Kidney epithelial cell (primary cell): ENCODE results near the gene RSAD1. TPM values are rescaled to one million over a fixed set of nuclear protein-coding genes. Genes with fewer than 3 reads are reported as not detected.

Source experiments
- DNase-seq: peaks from one replicate; pipeline ENCODE4 v3.0.0-alpha.2; 2010; ENCODE audit warnings: low read depth
- H3K27me3 ChIP-seq: 2 replicates; pipeline ENCODE4 v1.6.0; 2011; ENCODE audit warnings: low read length; ENCODE audit not compliant: control insufficient read depth, insufficient read depth
- H3K36me3 ChIP-seq: 2 replicates; pipeline ENCODE4 v1.5.1; 2011; ENCODE audit warnings: low read length; ENCODE audit not compliant: control insufficient read depth, insufficient read depth
- H3K4me3 ChIP-seq: 2 replicates; pipeline ENCODE4 v1.5.1; 2011; ENCODE audit warnings: low read depth, mild to moderate bottlenecking, control low read depth, low read length
- CTCF ChIP-seq: IDR thresholded peaks from 2 replicates; pipeline ENCODE4 v1.5.1; 2011; ENCODE audit warnings: mild to moderate bottlenecking, moderate library complexity, low read length, control low read depth, inconsistent platforms; ENCODE audit not compliant: insufficient read depth, poor library complexity, severe bottlenecking
- total RNA-seq: library from RNA; depleted of rRNA; stranded (reverse); fragments of >200 nt; gene quantifications from 2 replicates; pipeline ENCODE4 v1.2.3, GENCODE V29; 2015

Gene RSAD1
- total RNA-seq, 1 donor from 2014 or later, result 28.4 TPM

GRCh38 chr17:50469208-50469605 lies 9.5 kb upstream of the RSAD1 start:
- H3K4me3 ChIP-seq, result no peak overlapping the region

GRCh38 chr17:50469671-50470305 lies 8.9 kb upstream of the RSAD1 start:
- TF ChIP-seq CTCF, result no peak
- H3K27me3 ChIP-seq, result peaks cover 39% of the 10 kb centered on the region
- no peak for DNase-seq
- H3K4me3 ChIP-seq, result no peak overlapping the region
- no peaks in the 10 kb centered on the region for H3K36me3 ChIP-seq

More at GRCh38 chr17:50469208-50469605, 9.5 kb upstream of the RSAD1 start:
- DNase-seq, result no peak
- no peak for TF ChIP-seq CTCF
- Histone ChIP-seq H3K36me3 (no peaks in the 10 kb centered on the region), H3K27me3 (peaks cover 39% of the 10 kb centered on the region)

- no peak for TF ChIP-seq CTCF
- peaks cover 39% of the 10 kb centered on the region for H3K27me3 ChIP-seq
- no peak for DNase-seq
- H3K36me3 ChIP-seq, result no peaks in the 10 kb centered on the region
- H3K4me3 ChIP-seq, result no peak overlapping the region
Measured at GRCh38 chr17:50470426-50470825, 8.2 kb upstream of the RSAD1 start.

GRCh38 chr17:50471009-50471905 lies 7.4 kb upstream of the RSAD1 start:
- TF ChIP-seq CTCF, result no peak
- Histone ChIP-seq H3K4me3 (no peak overlapping the region), H3K27me3 (peaks cover 39% of the 10 kb centered on the region), H3K36me3 (no peaks in the 10 kb centered on the region)
- no peak for DNase-seq

GRCh38 chr17:50472286-50472685 lies 6.4 kb upstream of the RSAD1 start:
- no peak for DNase-seq
- no peaks in the 10 kb centered on the region for H3K36me3 ChIP-seq
- H3K4me3 ChIP-seq, result no peak overlapping the region
- no peak for TF ChIP-seq CTCF
- peaks cover 32% of the 10 kb centered on the region for H3K27me3 ChIP-seq
